MCF 10A (cell line): ENCODE measurements around the gene DHRS3. TPM values are rescaled to one million over a fixed set of nuclear protein-coding genes. Genes with fewer than 3 reads are reported as not detected.

Experiments used
- BruUV-seq: library from RNA; stranded (reverse); fragments of 400-500 nt; replicated peaks from 2 replicates; lab custom pipeline; 2021; lab: Mats Ljungman, UMichigan
- CTCF ChIA-PET: fragments of 300-600 bp; sonication (Branson Sonifier 250); formaldehyde crosslinking; extraction: SDS; loops from one replicate; lab custom pipeline; 2021; ENCODE audit warnings: antibody characterized with exemption, inconsistent platforms; lab: Yijun Ruan, JAX
- POLR2A ChIA-PET: fragments of 300-600, 350-650 bp; sonication (Branson Sonifier 250); formaldehyde crosslinking; extraction: SDS; loops from one replicate; lab custom pipeline; 2020; ENCODE audit warnings: antibody characterized with exemption, inconsistent platforms; lab: Yijun Ruan, JAX
- DNase-seq: peaks from one replicate; pipeline ENCODE4 v3.0.0-alpha.2; 2018; ENCODE audit not compliant: unreplicated experiment
- H3K27ac Mint-ChIP-seq: one replicate; pipeline ENCODE4 v1.8.0; 2022; ENCODE audit warnings: mild to moderate bottlenecking, low read depth, mixed read lengths; ENCODE audit not compliant: unreplicated experiment
- H3K27me3 Mint-ChIP-seq: one replicate; pipeline ENCODE4 v1.8.0; 2022; ENCODE audit warnings: mixed read lengths; ENCODE audit not compliant: insufficient read depth, unreplicated experiment
- H3K36me3 Mint-ChIP-seq: one replicate; pipeline ENCODE4 v1.8.0; 2022; ENCODE audit warnings: mild to moderate bottlenecking, moderate library complexity, mixed read lengths; ENCODE audit not compliant: insufficient read depth, unreplicated experiment
- H3K4me1 Mint-ChIP-seq: one replicate; pipeline ENCODE4 v1.8.0; 2022; ENCODE audit warnings: mixed read lengths; ENCODE audit not compliant: insufficient read depth, unreplicated experiment
- H3K4me3 Mint-ChIP-seq: one replicate; pipeline ENCODE4 v1.8.0; 2022; ENCODE audit warnings: mild to moderate bottlenecking, moderate library complexity, mixed read lengths; ENCODE audit not compliant: unreplicated experiment
- H3K9me3 Mint-ChIP-seq: one replicate; pipeline ENCODE4 v1.8.0; 2022; ENCODE audit warnings: mixed read lengths; ENCODE audit not compliant: unreplicated experiment
- intact Hi-C: fragments of 100-400 bp; cut with micrococcal nuclease; formaldehyde crosslinking; loops from 2 replicates; pipeline ENCODE4 v1.14.1; 2022
- total RNA-seq: library from RNA; stranded (reverse); gene quantifications from 2 replicates; pipeline ENCODE4 v1.2.3, GENCODE V29; 2022
- TF ChIP-seq, protein P1 (sequence below): fragments of 200-600 bp; IDR thresholded peaks from one replicate; pipeline ENCODE4 v1.8.0; 2022; ENCODE audit warnings: antibody characterized with exemption, mild to moderate bottlenecking; ENCODE audit not compliant: unreplicated experiment

The DHRS3 gene
- total RNA-seq, 1 experiment from 2014 or later = 1.4 TPM

DNA sequence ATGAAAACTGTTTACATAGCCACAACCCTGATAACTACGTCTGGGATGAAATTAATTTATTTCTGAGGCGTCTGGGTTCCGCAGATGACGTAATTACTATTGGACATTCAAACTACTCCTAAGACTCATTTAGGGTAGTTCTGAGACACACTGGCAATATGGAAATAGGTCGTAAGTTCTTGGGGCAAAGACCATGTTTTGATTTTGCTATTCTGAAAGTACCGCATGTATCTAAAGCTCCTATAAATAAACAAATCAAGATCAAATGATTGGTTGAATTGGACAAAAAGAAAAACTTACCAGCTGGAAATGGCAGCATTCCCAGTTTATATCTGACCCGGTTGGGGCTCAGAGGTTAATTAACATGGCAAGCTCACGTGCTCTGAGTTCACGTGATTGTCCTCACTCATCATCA lies 74.3 kb downstream of the DHRS3 start:
- peaks cover 5% of the 10 kb centered on the region for H3K36me3 Mint-ChIP-seq
- peaks cover 52% of the 10 kb centered on the region for H3K27me3 Mint-ChIP-seq
- intact Hi-C loops = no loop called here
- DNase-seq = no peak
- ChIA-PET CTCF (no interaction called here), POLR2A (no interaction called here)
- no peaks in the 10 kb centered on the region for H3K9me3 Mint-ChIP-seq
- no peaks in the 10 kb centered on the region for H3K4me1 Mint-ChIP-seq
- BruUV-seq = no TSS peak
- H3K27ac Mint-ChIP-seq = no peak overlapping the region
- TF ChIP-seq, protein P1, sequence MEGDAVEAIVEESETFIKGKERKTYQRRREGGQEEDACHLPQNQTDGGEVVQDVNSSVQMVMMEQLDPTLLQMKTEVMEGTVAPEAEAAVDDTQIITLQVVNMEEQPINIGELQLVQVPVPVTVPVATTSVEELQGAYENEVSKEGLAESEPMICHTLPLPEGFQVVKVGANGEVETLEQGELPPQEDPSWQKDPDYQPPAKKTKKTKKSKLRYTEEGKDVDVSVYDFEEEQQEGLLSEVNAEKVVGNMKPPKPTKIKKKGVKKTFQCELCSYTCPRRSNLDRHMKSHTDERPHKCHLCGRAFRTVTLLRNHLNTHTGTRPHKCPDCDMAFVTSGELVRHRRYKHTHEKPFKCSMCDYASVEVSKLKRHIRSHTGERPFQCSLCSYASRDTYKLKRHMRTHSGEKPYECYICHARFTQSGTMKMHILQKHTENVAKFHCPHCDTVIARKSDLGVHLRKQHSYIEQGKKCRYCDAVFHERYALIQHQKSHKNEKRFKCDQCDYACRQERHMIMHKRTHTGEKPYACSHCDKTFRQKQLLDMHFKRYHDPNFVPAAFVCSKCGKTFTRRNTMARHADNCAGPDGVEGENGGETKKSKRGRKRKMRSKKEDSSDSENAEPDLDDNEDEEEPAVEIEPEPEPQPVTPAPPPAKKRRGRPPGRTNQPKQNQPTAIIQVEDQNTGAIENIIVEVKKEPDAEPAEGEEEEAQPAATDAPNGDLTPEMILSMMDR = no peak
- no peak overlapping the region for H3K4me3 Mint-ChIP-seq

DNA sequence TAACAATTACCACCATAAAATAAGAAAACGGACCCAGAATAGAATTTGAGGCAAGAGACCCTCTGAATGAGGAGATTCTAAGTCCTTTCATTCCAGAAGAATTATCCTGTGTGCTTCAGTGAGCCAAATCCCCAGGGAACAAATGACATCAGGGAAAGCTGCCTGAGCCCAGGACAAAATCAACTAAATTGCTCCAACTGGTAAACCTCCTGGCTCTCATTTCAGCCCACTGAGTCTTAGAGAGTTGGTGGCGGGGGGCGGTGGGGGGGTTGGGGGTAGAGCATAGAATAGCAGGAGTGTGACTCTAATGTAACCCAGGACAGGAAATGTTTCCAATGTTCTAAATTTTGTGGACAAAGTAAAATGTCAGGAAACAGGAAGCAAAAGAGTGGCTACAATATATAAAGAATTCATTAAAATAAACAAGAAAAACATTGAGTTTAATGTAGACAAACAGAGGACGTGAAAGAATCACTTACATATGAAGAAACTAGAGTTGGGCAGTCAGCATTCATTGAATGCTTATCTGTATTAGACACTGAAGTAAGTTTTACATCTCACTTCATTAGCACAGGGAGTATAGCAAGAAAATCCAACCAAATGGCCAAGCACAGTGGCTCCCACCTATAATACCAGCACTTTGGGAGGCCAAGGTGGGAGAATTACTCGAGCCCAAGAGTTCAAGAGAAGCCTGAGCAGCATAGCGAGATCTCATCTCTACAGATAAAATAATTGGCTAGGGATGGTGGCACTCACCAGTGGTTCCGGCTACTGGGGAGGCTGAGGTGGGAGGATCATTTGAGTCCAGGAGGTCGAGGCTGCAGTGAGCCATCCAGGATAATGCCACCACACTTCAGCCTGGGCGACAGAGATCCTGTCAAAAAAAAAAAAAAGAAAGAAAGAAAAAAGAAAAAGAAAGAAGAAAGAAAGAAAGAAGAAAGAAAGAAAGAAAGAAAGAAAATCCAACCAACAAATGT lies 75.1 kb downstream of the DHRS3 start:
- Mint-ChIP-seq H3K4me3 (no peak overlapping the region), H3K36me3 (peaks cover 5% of the 10 kb centered on the region), H3K4me1 (no peaks in the 10 kb centered on the region), H3K27me3 (peaks cover 53% of the 10 kb centered on the region), H3K27ac (no peak overlapping the region), H3K9me3 (no peaks in the 10 kb centered on the region)
- ChIA-PET POLR2A (no interaction called here), CTCF (interaction anchor here (0.7 kb wide), 1 partner anchor 41 kb away, joined by 4 read pairs; no protein-coding TSS in a partner anchor)
- no peak for DNase-seq
- no TSS peak for BruUV-seq
- intact Hi-C loops = no loop called here
- TF ChIP-seq, protein P1 = no peak

DNA sequence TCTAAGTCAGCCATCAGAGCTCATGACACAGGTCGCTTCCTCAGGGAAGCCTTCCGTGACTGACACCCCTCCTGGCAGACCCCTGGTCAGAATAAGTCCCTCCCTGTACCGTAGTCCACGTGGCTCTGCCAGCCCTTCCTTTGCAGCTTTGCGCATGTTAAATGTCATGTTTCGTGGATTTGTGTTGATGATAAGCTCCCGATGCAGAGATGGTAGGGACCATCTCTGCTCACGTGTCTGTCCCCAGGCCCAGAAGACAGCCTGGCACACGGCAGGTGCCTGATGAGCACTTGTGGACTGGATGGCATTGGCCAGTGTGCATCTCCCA lies 75.9 kb downstream of the DHRS3 start:
- Mint-ChIP-seq H3K27me3 (peaks cover 53% of the 10 kb centered on the region), H3K9me3 (no peaks in the 10 kb centered on the region), H3K4me1 (no peaks in the 10 kb centered on the region), H3K4me3 (no peak overlapping the region), H3K36me3 (peaks cover 5% of the 10 kb centered on the region), H3K27ac (no peak overlapping the region)
- ChIA-PET CTCF (interaction anchor here (0.7 kb wide), 1 partner anchor 41 kb away, joined by 4 read pairs; no protein-coding TSS in a partner anchor), POLR2A (no interaction called here)
- no peak for DNase-seq
- intact Hi-C loops = no loop called here
- BruUV-seq = no TSS peak
- TF ChIP-seq, protein P1 = no peak

DNA sequence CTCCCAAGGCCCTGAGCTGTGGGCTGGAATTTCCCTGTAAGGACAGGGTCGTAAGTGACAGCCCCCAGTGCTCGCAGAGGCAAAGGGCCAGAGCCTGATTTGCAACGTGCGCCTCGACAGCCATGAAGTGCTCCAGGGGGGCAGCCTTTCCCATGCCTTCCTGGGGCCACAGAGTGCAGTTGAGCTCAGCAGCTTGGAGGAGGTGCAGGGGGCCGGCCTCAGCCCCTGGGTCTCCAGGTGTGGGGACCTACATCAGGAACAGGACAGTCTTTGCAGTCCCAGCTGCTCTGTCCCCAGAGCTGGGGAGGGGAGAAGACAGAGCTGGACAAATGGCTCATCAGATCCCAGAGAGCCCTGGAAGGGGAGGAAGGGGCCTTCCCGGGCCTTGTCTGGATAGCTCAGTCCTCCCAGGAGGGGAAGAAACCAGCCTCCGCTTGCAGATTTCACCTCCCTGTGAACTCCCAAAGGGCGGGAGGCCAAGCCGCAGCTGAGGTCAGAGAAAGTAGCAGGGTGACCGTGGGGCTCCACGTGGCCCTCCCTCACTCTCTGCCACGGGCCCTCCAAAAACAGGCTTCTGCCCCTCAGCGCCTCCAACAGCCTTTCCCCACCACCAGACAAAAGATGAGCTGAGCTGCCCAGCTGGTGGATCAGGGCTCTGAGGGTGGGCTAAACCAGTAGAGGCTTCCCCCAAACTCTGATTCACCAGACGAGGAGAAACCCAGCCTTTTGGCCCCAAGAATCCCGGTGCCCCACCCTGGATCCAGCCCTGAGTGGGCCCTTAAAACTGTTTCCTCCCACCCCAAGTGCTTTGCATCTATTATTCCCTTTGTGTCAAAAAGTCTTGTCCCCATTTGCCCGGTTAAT lies 76.5 kb downstream of the DHRS3 start:
- peaks cover 5% of the 10 kb centered on the region for H3K36me3 Mint-ChIP-seq
- POLR2A ChIA-PET = no interaction called here
- no peak overlapping the region for H3K27ac Mint-ChIP-seq
- no peak overlapping the region for H3K4me3 Mint-ChIP-seq
- DNase-seq = no peak
- TF ChIP-seq, protein P1 = no peak
- no TSS peak for BruUV-seq
- no peaks in the 10 kb centered on the region for H3K4me1 Mint-ChIP-seq
- peaks cover 53% of the 10 kb centered on the region for H3K27me3 Mint-ChIP-seq
- CTCF ChIA-PET = interaction anchor here (0.7 kb wide), 2 partner anchors 40 to 67 kb away, joined by 3 to 4 read pairs; no protein-coding TSS in a partner anchor
- H3K9me3 Mint-ChIP-seq = no peaks in the 10 kb centered on the region
- intact Hi-C loops = no loop called here
